ENCODE measurements around the gene HBE1. TPM values are rescaled to one million over a fixed set of nuclear protein-coding genes. Genes with fewer than 3 reads are reported as not detected.

Gene HBE1
- total RNA-seq (2021; fragmentation: NEBNext Ultra II Directional; extraction: Animal tissue kit (Norgen Biotek cat#: 25700)) (not detected in 2 replicates), polyA plus RNA-seq (2011; rRNA removed) (0.20 and 0.39 TPM in 2 replicates), polyA minus RNA-seq (2011; rRNA and poly(A)+ RNA removed) (1.1 TPM in 1 of 2 replicates, not detected in the other)
- polyA plus RNA-seq (2011; cell fraction: cytosol; rRNA removed) = 0.18 TPM
- not detected for polyA plus RNA-seq (2011; cell fraction: nucleus; rRNA removed)
- not detected in 4 replicates for polyA plus RNA-seq (2012, experiment 1 of 2)
- not detected for polyA plus RNA-seq (2012, experiment 2 of 2)
- polyA plus RNA-seq (2013, experiment 1 of 2) = 0.10 TPM
- polyA plus RNA-seq (2013, experiment 2 of 2) = 0.11 TPM
- 4.2 TPM for polyA minus RNA-seq (2011; cell fraction: cytosol; rRNA and poly(A)+ RNA removed)
- 3.0 TPM for polyA minus RNA-seq (2011; cell fraction: nucleus; rRNA and poly(A)+ RNA removed)
- long read RNA-seq, experiment 1 = 0 reads
- long read RNA-seq, experiment 2 = 0 reads

- 88% methylated on average over 4 of the region's 4 CpGs; no CpG with 5 or more reads in 1 of the 2 experiments for WGBS, 2 experiments (ENCODE audit: extremely low coverage in 1 of 2, insufficient coverage in 1 of 2, insufficient read length in 1 of 2, insufficient replicate concordance in 2 of 2, low coverage in 1 of 2, low lambda C conversion rate in 2 of 2, missing lambda C conversion rate in 1 of 2)
- Histone ChIP-seq H3K79me2 (ENCODE audit: control insufficient read depth in 1 of 2, insufficient read depth in 2 of 2, low read length in 2 of 2) (no peaks in the 10 kb centered on the region), H2AFZ (ENCODE audit: low read length) (no peak within 1 kb of the TSS), H3K4ac (replicated peaks; ENCODE audit: insufficient read length, low read depth, low read length) (no peak within 1 kb of the TSS), H4K5ac (ENCODE audit: insufficient read length, low read depth, low read length) (no peak within 1 kb of the TSS), H2AK5ac (ENCODE audit: low read depth, low read length) (no peak within 1 kb of the TSS), H4K8ac (ENCODE audit: extremely low read depth, insufficient read depth, low read length) (no peak within 1 kb of the TSS), H3K9ac (replicated peaks in 1 of 4; ENCODE audit: extremely low read depth in 1 of 4, low read depth in 3 of 4, low read length in 3 of 4) (no peak within 1 kb of the TSS), H3K23ac (ENCODE audit: insufficient read length) (no peak within 1 kb of the TSS), H3K14ac (ENCODE audit: insufficient read length) (no peak within 1 kb of the TSS), H4K91ac (replicated peaks; ENCODE audit: insufficient read length, low read length) (no peak within 1 kb of the TSS), H3K4me1 (replicated peaks in 1 of 4; ENCODE audit: control insufficient read depth in 3 of 4, insufficient read depth in 4 of 4, low read length in 3 of 4) (no peaks in the 10 kb centered on the region; a peak in 2 of 7 replicates), H3K79me1 (ENCODE audit: low read depth, low read length) (no peaks in the 10 kb centered on the region), H3K9me3 (ENCODE audit: insufficient read depth in 2 of 2, low read depth in 1 of 2, low read length in 1 of 2) (no peaks in the 10 kb centered on the region), H3K56ac (replicated peaks; ENCODE audit: insufficient read length, low read depth, low read length) (no peak within 1 kb of the TSS), H3K18ac (ENCODE audit: extremely low read depth, low read length) (no peak within 1 kb of the TSS), H3K27ac (ENCODE audit: low read depth, low read length) (no peak within 1 kb of the TSS), H3K4me3 (ENCODE audit: extremely low read depth in 1 of 4, insufficient read depth in 2 of 4, low read depth in 3 of 4, low read length in 4 of 4) (no peak within 1 kb of the TSS), H3K27me3 (replicated peaks in 1 of 4; ENCODE audit: control insufficient read depth in 3 of 4, extremely low read depth in 1 of 4, insufficient read depth in 3 of 4, low read length in 3 of 4) (no peaks in the 10 kb centered on the region), H2BK120ac (replicated peaks; ENCODE audit: low read depth, low read length) (no peak within 1 kb of the TSS), H3K23me2 (ENCODE audit: low read depth, low read length) (no peaks in the 10 kb centered on the region), H2BK15ac (ENCODE audit: low read length) (no peak within 1 kb of the TSS), H2BK12ac (ENCODE audit: low read depth, low read length) (no peak within 1 kb of the TSS), H3K36me3 (ENCODE audit: control insufficient read depth in 2 of 4, insufficient read depth in 4 of 4, low read length in 3 of 4) (no peaks in the 10 kb centered on the region), H4K20me1 (replicated peaks in 1 of 2; ENCODE audit: control insufficient read depth in 1 of 2, insufficient read depth in 2 of 2, low read length in 2 of 2) (no peaks in the 10 kb centered on the region), H2BK20ac (ENCODE audit: low read length) (no peak within 1 kb of the TSS), H2BK5ac (ENCODE audit: low read depth, low read length) (no peak within 1 kb of the TSS), H3K4me2 (ENCODE audit: insufficient read depth in 1 of 2, low read depth in 2 of 2, low read length in 2 of 2) (no peak within 1 kb of the TSS)
- DNase-seq (ENCODE audit: low read depth in 1 of 2, low spot score in 2 of 2) (no peak), FAIRE-seq (no peak)
- ChIA-PET CTCF (ENCODE audit: partially characterized antibody) (no interaction called here), POLR2A (ENCODE audit: partially characterized antibody) (interaction anchor here (0.9 kb wide), 1 partner anchor 12 kb away, joined by 3 read pairs; no protein-coding TSS in a partner anchor)
- TF ChIP-seq TEAD4 (IDR thresholded peaks at IDR 0.05; ENCODE audit: low read depth, low read length) = no peak
- no peak for TF ChIP-seq MAFK (IDR thresholded peaks at IDR 0.05; ENCODE audit: low read depth, low read length)
- TF ChIP-seq POLR2A (IDR thresholded peaks at IDR 0.05; ENCODE audit: control extremely low read depth in 1 of 2, low read depth in 2 of 2, low read length in 2 of 2) = no peak
- no peak for TF ChIP-seq GTF2F1 (IDR thresholded peaks at IDR 0.05; ENCODE audit: borderline replicate concordance, low read depth, low read length)
- no peak for TF ChIP-seq KDM1A (IDR thresholded peaks at IDR 0.05; ENCODE audit: borderline replicate concordance, low read length)
- TF ChIP-seq POU5F1 (IDR thresholded peaks at IDR 0.05; ENCODE audit: low read depth, low read length) = no peak
- TF ChIP-seq BCL11A (IDR thresholded peaks at IDR 0.05; ENCODE audit: low read depth in 2 of 2, low read length in 2 of 2) = no peak
- TF ChIP-seq CTBP2 (IDR thresholded peaks at IDR 0.05; ENCODE audit: borderline replicate concordance, insufficient read depth, insufficient read length, low read length) = no peak
- no peak for TF ChIP-seq NANOG (IDR thresholded peaks at IDR 0.05; ENCODE audit: insufficient read depth, low read depth, low read length, poor library complexity, severe bottlenecking)
- no peak for TF ChIP-seq SP2 (IDR thresholded peaks at IDR 0.05; ENCODE audit: low read length)
Observed at GRCh38 chr11:5269715-5270147, at the start of gene HBE1. TSS of gene HBE1 (minus strand) at chr11:5269945. CDS start at chr11:5269890, 55 bp downstream.

Measured in H1 (cell line).